Activated naive CD4-positive, alpha-beta T cell treated with anti-CD3 and anti-CD28 coated beads, Interleukin-2, amount 10 ng/mL, durations not matched to agents 7 days and 5 days (primary cell): ENCODE measurements around the gene AGK.
"Not testable (repeated sequence)": the region's sequence is repeated elsewhere in the genome, so short reads cannot be mapped to it uniquely, and the experiment has no call there.

Source experiments
- CTCF ChIA-PET: fragments of 350-600 bp; sonication (Branson Sonifier 250); formaldehyde crosslinking; loops from one replicate; lab custom pipeline; 2021; ENCODE audit warnings: antibody characterized with exemption; lab: Charles Lee
- DNase-seq: peaks from one replicate; pipeline ENCODE4 v3.0.0-alpha.2; 2020
- H3K27ac Mint-ChIP-seq: one replicate; pipeline ENCODE4 v1.8.0; 2021; ENCODE audit warnings: mild to moderate bottlenecking, moderate library complexity, mixed read lengths
- H3K27me3 Mint-ChIP-seq: one replicate; pipeline ENCODE4 v1.8.0; 2021; ENCODE audit warnings: mild to moderate bottlenecking, mixed read lengths
- H3K36me3 Mint-ChIP-seq: one replicate; pipeline ENCODE4 v1.8.0; 2021; ENCODE audit warnings: mixed read lengths
- H3K4me1 Mint-ChIP-seq: one replicate; pipeline ENCODE4 v1.8.0; 2021; ENCODE audit warnings: mixed read lengths
- H3K4me3 Mint-ChIP-seq: one replicate; pipeline ENCODE4 v1.8.0; 2021; ENCODE audit warnings: mild to moderate bottlenecking, moderate library complexity, mixed read lengths
- H3K9me3 Mint-ChIP-seq: one replicate; pipeline ENCODE4 v1.8.0; 2021; ENCODE audit warnings: mixed read lengths

Gene AGK

GRCh38 chr7:141562972-141563371 is 11.8 kb downstream of the AGK start:
- Mint-ChIP-seq H3K27me3 (no peaks in the 10 kb centered on the region), H3K36me3 (peaks cover 94% of the 10 kb centered on the region), H3K27ac (no peak overlapping the region), H3K4me1 (peaks cover 60% of the 10 kb centered on the region), H3K4me3 (no peak overlapping the region), H3K9me3 (peaks cover 15% of the 10 kb centered on the region)
- CTCF ChIA-PET, result no interaction called here
- no peak for DNase-seq

- no peak for DNase-seq
- Mint-ChIP-seq H3K27ac (no peak overlapping the region), H3K4me1 (peaks cover 49% of the 10 kb centered on the region), H3K36me3 (peaks cover 93% of the 10 kb centered on the region), H3K9me3 (peaks cover 11% of the 10 kb centered on the region), H3K27me3 (no peaks in the 10 kb centered on the region), H3K4me3 (no peak overlapping the region)
- CTCF ChIA-PET, result no interaction called here
Measured at GRCh38 chr7:141563956-141564623, 12.9 kb downstream of the AGK start.

DNA sequence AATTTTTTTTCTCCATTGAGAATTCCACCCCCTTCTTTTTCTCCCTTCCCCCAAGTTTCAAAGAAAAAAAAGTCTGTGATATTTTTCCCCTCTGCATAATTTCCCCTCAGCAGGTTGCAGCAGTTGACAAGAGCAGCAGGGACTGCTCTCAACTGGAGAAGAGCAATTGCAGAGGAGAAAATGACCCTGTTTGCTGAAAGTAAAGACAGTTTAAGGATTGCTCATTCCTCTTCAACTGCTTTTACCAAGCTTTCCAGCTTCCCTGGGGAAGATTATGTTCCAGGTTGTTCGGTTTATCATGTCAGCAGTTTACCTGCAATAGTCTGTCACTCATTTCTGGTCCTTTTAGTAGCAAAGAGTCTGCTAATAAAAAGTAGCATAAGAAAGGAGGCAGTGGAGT is 16.2 kb downstream of the AGK start:
- H3K9me3 Mint-ChIP-seq, result no peaks in the 10 kb centered on the region
- H3K4me3 Mint-ChIP-seq, result no peak overlapping the region
- no peaks in the 10 kb centered on the region for H3K27me3 Mint-ChIP-seq
- no peak for DNase-seq
- CTCF ChIA-PET, result no interaction called here
- H3K27ac Mint-ChIP-seq, result no peak overlapping the region
- peaks cover 29% of the 10 kb centered on the region for H3K4me1 Mint-ChIP-seq
- H3K36me3 Mint-ChIP-seq, result peaks cover 72% of the 10 kb centered on the region

GRCh38 chr7:141568227-141568626 is 17.0 kb downstream of the AGK start:
- no peak for DNase-seq
- peaks cover 71% of the 10 kb centered on the region for H3K36me3 Mint-ChIP-seq
- CTCF ChIA-PET, result no interaction called here
- H3K9me3 Mint-ChIP-seq, result no peaks in the 10 kb centered on the region
- H3K4me3 Mint-ChIP-seq, result no peak overlapping the region
- no peak overlapping the region for H3K27ac Mint-ChIP-seq
- peaks cover 29% of the 10 kb centered on the region for H3K4me1 Mint-ChIP-seq
- no peaks in the 10 kb centered on the region for H3K27me3 Mint-ChIP-seq

DNA sequence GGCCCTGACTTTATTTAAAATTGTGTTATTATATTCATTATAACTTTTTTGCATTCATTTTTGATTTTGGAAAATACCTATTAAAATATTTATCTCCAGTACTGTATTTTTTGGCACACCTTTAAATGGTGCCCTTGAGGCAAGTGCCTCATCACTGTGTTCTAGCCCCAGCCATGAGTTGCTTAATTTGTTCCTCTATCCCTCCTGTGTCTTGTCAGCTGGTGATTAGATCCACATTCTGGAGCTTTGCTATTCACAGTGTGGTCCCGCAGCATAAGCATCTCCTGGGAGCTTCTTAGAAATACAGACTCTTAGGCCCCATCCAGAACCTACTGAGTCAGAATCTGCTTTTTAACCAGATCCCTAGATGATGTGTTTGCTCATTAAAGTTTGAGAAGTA is 19.8 kb downstream of the AGK start:
- Mint-ChIP-seq H3K4me3 (no peak overlapping the region), H3K4me1 (peaks cover 7% of the 10 kb centered on the region), H3K27me3 (no peaks in the 10 kb centered on the region), H3K36me3 (peaks cover 68% of the 10 kb centered on the region), H3K9me3 (peaks cover 19% of the 10 kb centered on the region), H3K27ac (no peak overlapping the region)
- CTCF ChIA-PET, result no interaction called here
- DNase-seq, result no peak

- Mint-ChIP-seq H3K4me3 (no peak overlapping the region), H3K9me3 (peaks cover 26% of the 10 kb centered on the region), H3K4me1 (no peaks in the 10 kb centered on the region), H3K27me3 (no peaks in the 10 kb centered on the region), H3K27ac (no peak overlapping the region), H3K36me3 (peaks cover 66% of the 10 kb centered on the region)
- DNase-seq, result no peak
- CTCF ChIA-PET, result no interaction called here
Measured at GRCh38 chr7:141572175-141572574, 21.0 kb downstream of the AGK start.

DNA sequence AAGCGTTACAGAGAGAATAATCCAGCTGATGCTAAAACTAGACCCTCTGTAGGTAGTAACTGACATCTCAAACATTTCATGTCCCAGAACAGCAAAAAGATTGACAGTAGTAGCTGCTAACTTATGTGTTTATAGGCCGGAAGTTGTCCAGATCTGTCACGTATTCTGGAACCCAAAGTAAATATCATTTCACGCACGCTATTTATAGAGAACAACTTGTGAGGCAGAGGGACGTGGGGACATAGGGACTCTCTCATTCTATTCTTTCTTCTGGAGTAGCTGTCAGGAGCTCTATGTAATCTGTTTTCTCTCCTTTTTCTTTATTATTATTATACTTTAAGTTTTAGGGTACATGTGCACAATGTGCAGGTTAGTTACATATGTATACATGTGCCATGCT is 22.3 kb downstream of the AGK start:
- H3K9me3 Mint-ChIP-seq, result peaks cover 29% of the 10 kb centered on the region
- no peaks in the 10 kb centered on the region for H3K4me1 Mint-ChIP-seq
- peaks cover 62% of the 10 kb centered on the region for H3K36me3 Mint-ChIP-seq
- CTCF ChIA-PET, result interaction anchor here (0.8 kb wide), 1 partner anchor 18 kb away, joined by 3 read pairs; no protein-coding TSS in a partner anchor
- no peak overlapping the region for H3K27ac Mint-ChIP-seq
- H3K27me3 Mint-ChIP-seq, result no peaks in the 10 kb centered on the region
- DNase-seq, result no peak
- no peak overlapping the region for H3K4me3 Mint-ChIP-seq

- DNase-seq, result no peak
- Mint-ChIP-seq H3K9me3 (peaks cover 29% of the 10 kb centered on the region), H3K27ac (no peak overlapping the region), H3K27me3 (no peaks in the 10 kb centered on the region), H3K4me3 (no peak overlapping the region), H3K4me1 (no peaks in the 10 kb centered on the region), H3K36me3 (peaks cover 57% of the 10 kb centered on the region)
- CTCF ChIA-PET, result no interaction called here
Measured at GRCh38 chr7:141575164-141575563, 24.0 kb downstream of the AGK start.

DNA sequence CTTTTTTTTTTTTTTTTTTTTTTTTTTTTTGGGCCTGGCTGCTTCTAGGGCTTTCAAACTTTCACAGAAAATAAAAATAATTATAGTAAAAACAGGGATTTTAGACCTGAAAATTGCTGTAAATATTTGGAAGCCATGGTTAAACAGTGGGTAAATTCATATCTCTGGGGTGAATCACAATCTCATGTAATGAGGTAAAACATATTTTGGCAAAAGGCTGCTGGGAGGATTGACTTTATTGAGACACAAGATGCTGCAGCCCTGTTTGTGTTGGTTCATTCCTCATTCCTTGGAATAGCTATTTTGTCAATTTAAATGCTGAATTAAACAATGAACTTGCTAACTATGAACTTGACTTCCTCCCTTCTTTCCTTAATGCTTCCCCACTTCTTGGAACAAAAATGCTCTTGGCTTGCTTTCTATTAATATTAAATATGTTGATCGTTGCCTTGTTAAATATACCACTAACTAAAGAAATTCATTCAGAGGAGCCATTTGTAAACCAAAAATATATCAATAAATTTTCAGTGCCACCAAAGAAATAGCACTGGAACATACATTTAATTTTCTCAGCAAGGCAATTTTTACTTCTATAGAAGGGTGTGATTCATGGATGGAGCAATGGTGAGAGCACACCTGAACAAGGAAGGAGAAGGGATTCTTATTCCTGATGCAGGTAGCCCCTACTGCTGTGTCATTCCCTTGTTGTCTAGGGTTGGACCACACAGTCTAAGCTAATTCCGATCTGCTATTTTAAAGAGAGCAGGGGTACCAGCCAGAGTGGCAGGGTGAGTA is 24.6 kb downstream of the AGK start:
- H3K36me3 Mint-ChIP-seq, result peaks cover 55% of the 10 kb centered on the region
- no peak overlapping the region for H3K4me3 Mint-ChIP-seq
- H3K27ac Mint-ChIP-seq, result no peak overlapping the region
- no peaks in the 10 kb centered on the region for H3K27me3 Mint-ChIP-seq
- DNase-seq, result no peak
- H3K9me3 Mint-ChIP-seq, result peaks cover 29% of the 10 kb centered on the region
- CTCF ChIA-PET, result no interaction called here
- no peaks in the 10 kb centered on the region for H3K4me1 Mint-ChIP-seq

GRCh38 chr7:141577043-141577839 is 26.0 kb downstream of the AGK start:
- Mint-ChIP-seq H3K9me3 (peaks cover 29% of the 10 kb centered on the region), H3K27ac (no peak overlapping the region), H3K27me3 (no peaks in the 10 kb centered on the region), H3K4me1 (no peaks in the 10 kb centered on the region), H3K4me3 (no peak overlapping the region), H3K36me3 (peaks cover 47% of the 10 kb centered on the region)
- CTCF ChIA-PET, result no interaction called here
- DNase-seq, result no peak

DNA sequence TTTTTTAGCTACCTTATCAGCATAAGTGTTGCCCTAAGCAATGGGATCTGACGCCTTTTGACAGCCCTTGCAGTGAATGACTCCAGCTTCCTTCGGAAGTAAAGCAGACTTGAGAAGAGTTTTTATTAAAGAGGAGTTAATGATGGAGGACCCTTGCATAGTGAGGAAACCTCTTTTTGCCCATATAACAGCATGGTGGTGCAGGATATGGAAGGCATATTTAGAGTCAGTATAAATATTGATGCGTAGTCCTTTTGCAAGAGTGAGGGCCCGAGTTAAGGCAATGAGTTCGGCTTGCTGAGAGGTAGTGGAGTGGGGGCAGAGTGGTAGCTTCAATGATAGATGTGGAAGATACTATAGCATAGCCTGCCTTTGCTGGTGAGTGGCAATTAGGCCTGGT is 28.7 kb downstream of the AGK start:
- Mint-ChIP-seq H3K9me3 (peaks cover 19% of the 10 kb centered on the region), H3K36me3 (peaks cover 47% of the 10 kb centered on the region)
- DNase-seq, H3K4me1 Mint-ChIP-seq, H3K27me3 Mint-ChIP-seq, CTCF ChIA-PET, H3K27ac Mint-ChIP-seq, H3K4me3 Mint-ChIP-seq: not testable (repeated sequence)

- CTCF ChIA-PET, H3K4me3 Mint-ChIP-seq, H3K27ac Mint-ChIP-seq, DNase-seq, H3K27me3 Mint-ChIP-seq, H3K9me3 Mint-ChIP-seq, H3K4me1 Mint-ChIP-seq: not testable (repeated sequence)
- peaks cover 46% of the 10 kb centered on the region for H3K36me3 Mint-ChIP-seq
Measured at GRCh38 chr7:141582063-141582462, 30.9 kb downstream of the AGK start.

- Mint-ChIP-seq H3K4me3 (no peak overlapping the region), H3K27me3 (no peaks in the 10 kb centered on the region), H3K36me3 (peaks cover 55% of the 10 kb centered on the region), H3K4me1 (no peaks in the 10 kb centered on the region), H3K9me3 (no peaks in the 10 kb centered on the region), H3K27ac (no peak overlapping the region)
- CTCF ChIA-PET, result no interaction called here
- DNase-seq, result no peak
Measured at GRCh38 chr7:141584935-141585334, 33.7 kb downstream of the AGK start.

DNA sequence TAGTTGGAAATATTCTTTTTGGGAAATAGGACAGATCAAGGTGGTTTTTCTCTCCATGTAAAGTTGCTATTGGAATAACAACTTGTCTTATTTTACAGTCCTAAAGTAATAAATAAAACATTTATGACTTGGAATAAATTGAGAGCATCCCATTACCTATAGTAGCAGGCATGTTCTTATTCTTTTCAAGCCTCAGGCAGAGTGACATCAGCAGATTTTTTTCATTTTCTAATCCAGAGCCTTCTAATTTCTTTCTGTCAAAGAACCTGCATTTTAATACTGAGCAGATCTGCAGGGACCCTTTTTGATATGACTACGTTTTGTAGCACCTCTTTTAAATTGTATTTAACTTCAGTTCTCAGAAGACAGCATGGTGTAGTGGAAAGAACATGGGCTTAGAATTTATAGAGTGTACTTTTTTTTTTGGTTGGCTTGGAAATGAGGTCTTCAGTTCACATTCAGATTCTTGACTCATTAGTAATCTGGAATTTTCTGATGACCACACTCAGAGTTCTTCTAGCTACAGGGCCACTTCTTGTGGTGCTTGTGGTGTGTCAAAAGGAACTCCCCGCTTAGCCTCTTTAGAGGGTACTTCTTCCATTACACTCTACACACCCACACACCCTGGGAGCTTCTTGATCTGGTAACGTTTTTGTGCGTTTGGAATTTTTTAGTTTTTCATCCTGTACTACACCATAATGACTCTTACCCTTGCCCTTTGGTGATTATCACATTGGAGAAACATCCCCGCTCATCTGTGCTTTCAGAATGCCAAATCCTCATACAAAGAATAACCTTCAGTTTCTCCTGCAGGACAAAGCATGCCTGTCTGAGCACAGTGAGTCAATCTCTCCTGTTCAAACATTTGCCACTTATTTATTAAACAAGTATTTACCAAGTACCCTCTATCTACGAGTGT is 34.6 kb downstream of the AGK start:
- Mint-ChIP-seq H3K9me3 (no peaks in the 10 kb centered on the region), H3K4me1 (peaks cover 9% of the 10 kb centered on the region), H3K27ac (no peak overlapping the region), H3K27me3 (no peaks in the 10 kb centered on the region), H3K4me3 (no peak overlapping the region), H3K36me3 (peaks cover 60% of the 10 kb centered on the region)
- CTCF ChIA-PET, result no interaction called here
- DNase-seq, result no peak
